HepG2 (cell line): ENCODE measurements around the gene IL36A. TPM values are rescaled to one million over a fixed set of nuclear protein-coding genes. Genes with fewer than 3 reads are reported as not detected.

Experiments used
- ATAC-seq: fragments of 200-7000 bp; cut with Tn5 transposase; 3 replicates; pipeline ENCODE4 v1.9.1; 2020; ENCODE audit warnings: mild to moderate bottlenecking, moderate library complexity
- BruUV-seq: library from RNA; stranded (reverse); fragments of 400-500 nt; replicated peaks from 2 replicates; lab custom pipeline; 2021; lab: Mats Ljungman, UMichigan
- CTCF ChIA-PET: fragments of 300-600 bp; formaldehyde crosslinking; extraction: SDS; loops from one replicate; lab custom pipeline; 2021; ENCODE audit warnings: low total read pairs, inconsistent platforms, low intra/inter-chr PET ratio; lab: Yijun Ruan, JAX
- POLR2A ChIA-PET: fragments of 350-600 bp; sonication (Branson Sonifier 250); formaldehyde crosslinking; loops from one replicate; lab custom pipeline; 2020; ENCODE audit warnings: antibody characterized with exemption, inconsistent platforms; lab: Yijun Ruan, JAX
- DNase-seq: peaks from one replicate; pipeline ENCODE4 v3.0.0-alpha.2; 2015; ENCODE audit warnings: low spot score
- FAIRE-seq: peaks from 3 replicates; lab custom pipeline; 2011; peaks lifted over from hg19 to GRCh38; lab: Jason Lieb, UNC
- H2AFZ ChIP-seq: one replicate; pipeline ENCODE4 v1.6.1; 2011; ENCODE audit warnings: low read length, inconsistent platforms
- H3K27ac ChIP-seq: fragments of 300-600 bp; 3 replicates; pipeline ENCODE4 v1.8.0; 2011; ENCODE audit warnings: mixed run types, mild to moderate bottlenecking, mixed read lengths, low read length, inconsistent platforms; ENCODE audit not compliant: insufficient read depth; ENCODE audit errors: extremely low read length
- H3K27me3 ChIP-seq, 2 experiments: fragments of 200-600 bp in 1 of 2; 2 replicates in 1 of 2; 3 replicates in 1 of 2; pipeline versions ENCODE4 v1.6.0 to v1.8.0; 2011; ENCODE audit warnings: low read length in 2 of 2, mild to moderate bottlenecking in 2 of 2, moderate library complexity in 2 of 2, inconsistent platforms in 1 of 2; ENCODE audit not compliant: insufficient read depth in 2 of 2, control insufficient read depth in 1 of 2
- H3K36me3 ChIP-seq, 2 experiments: fragments of 200-600 bp in 1 of 2; replicated peaks in 1 of 2; 2 replicates in 1 of 2; 3 replicates in 1 of 2; pipeline versions ENCODE4 v1.5.1 to v1.8.0; 2011; ENCODE audit warnings: low read length in 2 of 2, inconsistent platforms in 1 of 2; ENCODE audit not compliant: insufficient read depth in 2 of 2, control insufficient read depth in 1 of 2
- H3K4me1 ChIP-seq: 2 replicates; pipeline ENCODE4 v1.5.1; 2012; ENCODE audit warnings: low read length, inconsistent platforms; ENCODE audit not compliant: insufficient read depth
- H3K4me2 ChIP-seq: 2 replicates; pipeline ENCODE4 v1.6.0; 2011; ENCODE audit warnings: low read depth, low read length, inconsistent platforms
- H3K4me3 ChIP-seq, 3 experiments: fragments of 200-600 bp in 1 of 3; sonication (generic), shearing (Covaris generic) in 1 of 3; replicated peaks in 1 of 3; 2 replicates each; pipeline ENCODE4 v1.5.1; 2011 to 2016; ENCODE audit warnings: low read length in 3 of 3, inconsistent platforms in 2 of 3, low read depth in 2 of 3, mild to moderate bottlenecking in 2 of 3, control low read depth in 1 of 3, mixed read lengths in 1 of 3; ENCODE audit not compliant: insufficient read depth in 1 of 3
- H3K79me2 ChIP-seq: one replicate; pipeline ENCODE4 v1.6.1; 2011; ENCODE audit warnings: low read length, inconsistent platforms; ENCODE audit not compliant: insufficient read depth
- H3K9ac ChIP-seq: 2 replicates; pipeline ENCODE4 v1.6.0; 2011; ENCODE audit warnings: mild to moderate bottlenecking, low read depth, low read length, inconsistent platforms; ENCODE audit not compliant: insufficient read depth
- H3K9me3 ChIP-seq: 2 replicates; pipeline ENCODE4 v1.5.1; 2012; ENCODE audit warnings: mild to moderate bottlenecking, low read length
- H4K20me1 ChIP-seq: 2 replicates; pipeline ENCODE4 v1.6.0; 2011; ENCODE audit warnings: inconsistent platforms, mild to moderate bottlenecking, low read length, moderate library complexity; ENCODE audit not compliant: insufficient read depth
- E2F1 ChIP-seq: sonication (generic); formaldehyde crosslinking; IDR thresholded peaks from 2 replicates; pipeline ENCODE4 v1.5.0; 2020; ENCODE audit warnings: missing genetic modification reagents
- MAFK ChIP-seq, 2 experiments: IDR thresholded peaks in 1 of 2; conservative IDR thresholded peaks in 1 of 2; 2 replicates each; pipeline ENCODE4 v1.6.1; 2011; ENCODE audit warnings: improper control_type of control experiment in 2 of 2, low read length in 2 of 2
- NFE2L2 ChIP-seq: fragments of 150-350 bp; IDR thresholded peaks from 2 replicates; pipeline ENCODE4 v1.6.1; 2014; ENCODE audit warnings: low read length
- TIGD3 ChIP-seq: sonication (generic); formaldehyde crosslinking; IDR thresholded peaks from 2 replicates; pipeline ENCODE4 v1.5.1; 2020; ENCODE audit warnings: mild to moderate bottlenecking, missing genetic modification reagents, borderline replicate concordance
- ZBTB49 ChIP-seq: sonication (generic); formaldehyde crosslinking; IDR thresholded peaks from 2 replicates; pipeline ENCODE4 v1.4.0; 2020; ENCODE audit warnings: missing genetic modification reagents, borderline replicate concordance
- ZNF720 ChIP-seq: sonication (generic); formaldehyde crosslinking; IDR thresholded peaks from 2 replicates; pipeline ENCODE4 v1.4.0; 2020; ENCODE audit warnings: missing genetic modification reagents
- WGBS: methylation state at CpG from one replicate; pipeline ENCODE4 v1.1.6; 2017; ENCODE audit warnings: low lambda C conversion rate; 5-methylcytosine and 5-hydroxymethylcytosine counted together
- in situ Hi-C: cut with HindIII; loops from 2 replicates; pipeline ENCODE4 v1.10.0; 2017; ENCODE audit warnings: low pct_unique_long_range_greater_than_20kb; ENCODE audit not compliant: extremely low pct_ligation_motif_present
- intact Hi-C: fragments of 100-400 bp; cut with micrococcal nuclease; formaldehyde crosslinking; loops from one replicate; pipeline ENCODE4 v1.10.0; 2022; ENCODE audit not compliant: unreplicated experiment
- polyA plus RNA-seq, 8 experiments: library from polyadenylated mRNA; depleted of rRNA in 3 of 8; stranded (reverse) in 7 of 8; unstranded in 1 of 8; fragments of >200 nt; fragmentation: Illumina TruSeq in 4 of 8; extraction: Trizol in 4 of 8; gene quantifications; 2 replicates each; pipeline versions ENCODE4 v1.2.1 to v1.2.3, GENCODE V29; 2011 to 2016; ENCODE audit warnings: low read depth in 4 of 8, missing spikeins in 1 of 8, mixed read lengths in 1 of 8; ENCODE audit not compliant: insufficient read depth in 1 of 8
- total RNA-seq, 5 experiments: library from RNA; depleted of rRNA; stranded (reverse); fragments of >200 nt; fragmentation: Illumina TruSeq; extraction: Trizol; gene quantifications; 2 replicates each; pipeline ENCODE4 v1.2.3, GENCODE V29; 2016; ENCODE audit warnings: low read depth in 1 of 5

IL36A gene
- total and polyA plus RNA-seq, 2 of the 13 experiments (the other 11 are each of a cell fraction or from before 2014, with no cell fraction given), result not detected

- peaks cover 0 to 10% of the 10 kb centered on the region in 2 experiments; a peak in 2 of 5 replicates for H3K27me3 ChIP-seq
These were observed 19.5 kb downstream of the IL36A start for GRCh38 chr2:113024764-113025163.

More at GRCh38 chr2:113024764-113025163, 19.5 kb downstream of the IL36A start:
- Histone ChIP-seq H3K9me3 (no peaks in the 10 kb centered on the region), H3K4me3 (no peak overlapping the region), H3K27ac (no peak overlapping the region), H2AFZ (no peak overlapping the region), H4K20me1 (no peaks in the 10 kb centered on the region), H3K79me2 (no peaks in the 10 kb centered on the region), H3K36me3 (no peaks in the 10 kb centered on the region), H3K4me2 (no peak overlapping the region), H3K9ac (no peak overlapping the region), H3K4me1 (no peaks in the 10 kb centered on the region)
- ATAC-seq (no peak), DNase-seq (no peak), FAIRE-seq (no peak)
- WGBS, result 26% methylated on average over 2 of the region's 2 CpGs
- no TSS peak for BruUV-seq
- TF ChIP-seq ZBTB49 (no peak), ZNF720 (CRISPR knock-in tag) (no peak), NFE2L2 (0 out of 2 replicates have a peak, but pooled peaks have one; percentile 29), E2F1 (no peak), MAFK (conservative IDR thresholded peaks at IDR 0.05 in 1 of 2, IDR thresholded peaks at IDR 0.05 in 1 of 2; ENCODE audit: low read length in 2 of 2) (peak in 1 of 2 experiments; percentile 24; a peak in 1 of 4 replicates), TIGD3 (CRISPR knock-in tag) (no peak)
- intact Hi-C loops (no loop called here), in situ Hi-C loops (no loop called here)
- ChIA-PET CTCF (no interaction called here), POLR2A (no interaction called here)
